ENCODE data around the gene WDR72. TPM values are rescaled to one million over a fixed set of nuclear protein-coding genes. Genes with fewer than 3 reads are reported as not detected.

The WDR72 gene
- total RNA-seq = under 1 TPM; 0.08 to 0.42 TPM

GRCh38 chr15:53759411-53759931 lies at the start of gene WDR72:
Gene WDR72, minus strand, starts transcription at chr15:53759663. Its CDS starts 26,514 bp downstream, at chr15:53733149.
- H3K4me1 ChIP-seq = no peaks in the 10 kb centered on the region
- peak within 1 kb of the TSS; percentile 20 for H3K4me3 ChIP-seq
- no peak within 1 kb of the TSS for H3K9ac ChIP-seq (ENCODE audit: low read depth in 2 of 2, low read length in 2 of 2)
- no peak within 1 kb of the TSS for H3K27ac ChIP-seq
- H3K36me3 ChIP-seq = no peaks in the 10 kb centered on the region
- TF ChIP-seq CTCF (IDR thresholded peaks at IDR 0.05) = no peak
- H3K27me3 ChIP-seq = peaks cover 5% of the 10 kb centered on the region
- peak; percentile 25 for DNase-seq
- intact Hi-C loops (cut with DNase I) = no loop called here
- H3K9me3 ChIP-seq = no peaks in the 10 kb centered on the region

- H3K4me3 ChIP-seq = no peak overlapping the region
- intact Hi-C loops (cut with DNase I) = no loop called here
- no peak for DNase-seq
- peak; percentile 55 for TF ChIP-seq CTCF (IDR thresholded peaks at IDR 0.05)
- no peaks in the 10 kb centered on the region for H3K36me3 ChIP-seq
- no peak overlapping the region for H3K9ac ChIP-seq (ENCODE audit: low read depth in 2 of 2, low read length in 2 of 2)
- no peaks in the 10 kb centered on the region for H3K9me3 ChIP-seq
- H3K27me3 ChIP-seq = no peaks in the 10 kb centered on the region
- no peak overlapping the region for H3K27ac ChIP-seq
- H3K4me1 ChIP-seq = no peaks in the 10 kb centered on the region
Measured at GRCh38 chr15:53808058-53808706, 48.7 kb upstream of the WDR72 start.

GRCh38 chr15:53807501-53807900 lies 48.0 kb upstream of the WDR72 start:
- no peak overlapping the region for H3K9ac ChIP-seq (ENCODE audit: low read depth in 2 of 2, low read length in 2 of 2)
- no peaks in the 10 kb centered on the region for H3K36me3 ChIP-seq
- H3K27me3 ChIP-seq = no peaks in the 10 kb centered on the region
- H3K4me1 ChIP-seq = no peaks in the 10 kb centered on the region
- TF ChIP-seq CTCF (IDR thresholded peaks at IDR 0.05) = no peak
- H3K9me3 ChIP-seq = no peaks in the 10 kb centered on the region
- H3K27ac ChIP-seq = no peak overlapping the region
- DNase-seq = no peak
- intact Hi-C loops (cut with DNase I) = no loop called here
- H3K4me3 ChIP-seq = no peak overlapping the region

GRCh38 chr15:53802672-53803071 lies 43.2 kb upstream of the WDR72 start:
- TF ChIP-seq CTCF (IDR thresholded peaks at IDR 0.05) = no peak
- H3K9ac ChIP-seq (ENCODE audit: low read depth in 2 of 2, low read length in 2 of 2) = no peak overlapping the region
- DNase-seq = no peak
- H3K36me3 ChIP-seq = no peaks in the 10 kb centered on the region
- intact Hi-C loops (cut with DNase I) = no loop called here
- H3K27me3 ChIP-seq = no peaks in the 10 kb centered on the region
- no peaks in the 10 kb centered on the region for H3K9me3 ChIP-seq
- no peak overlapping the region for H3K27ac ChIP-seq
- H3K4me1 ChIP-seq = no peaks in the 10 kb centered on the region
- no peak overlapping the region for H3K4me3 ChIP-seq

- no peaks in the 10 kb centered on the region for H3K27me3 ChIP-seq
- H3K9me3 ChIP-seq = no peaks in the 10 kb centered on the region
- H3K36me3 ChIP-seq = no peaks in the 10 kb centered on the region
- no peaks in the 10 kb centered on the region for H3K4me1 ChIP-seq
- no peak for DNase-seq
- no peak overlapping the region for H3K9ac ChIP-seq (ENCODE audit: low read depth in 2 of 2, low read length in 2 of 2)
- no peak overlapping the region for H3K27ac ChIP-seq
- no peak for TF ChIP-seq CTCF (IDR thresholded peaks at IDR 0.05)
- no peak overlapping the region for H3K4me3 ChIP-seq
- intact Hi-C loops (cut with DNase I) = no loop called here
Measured at GRCh38 chr15:53791581-53791980, 32.1 kb upstream of the WDR72 start.
